ENCODE results near the gene INPP5D.

DNA sequence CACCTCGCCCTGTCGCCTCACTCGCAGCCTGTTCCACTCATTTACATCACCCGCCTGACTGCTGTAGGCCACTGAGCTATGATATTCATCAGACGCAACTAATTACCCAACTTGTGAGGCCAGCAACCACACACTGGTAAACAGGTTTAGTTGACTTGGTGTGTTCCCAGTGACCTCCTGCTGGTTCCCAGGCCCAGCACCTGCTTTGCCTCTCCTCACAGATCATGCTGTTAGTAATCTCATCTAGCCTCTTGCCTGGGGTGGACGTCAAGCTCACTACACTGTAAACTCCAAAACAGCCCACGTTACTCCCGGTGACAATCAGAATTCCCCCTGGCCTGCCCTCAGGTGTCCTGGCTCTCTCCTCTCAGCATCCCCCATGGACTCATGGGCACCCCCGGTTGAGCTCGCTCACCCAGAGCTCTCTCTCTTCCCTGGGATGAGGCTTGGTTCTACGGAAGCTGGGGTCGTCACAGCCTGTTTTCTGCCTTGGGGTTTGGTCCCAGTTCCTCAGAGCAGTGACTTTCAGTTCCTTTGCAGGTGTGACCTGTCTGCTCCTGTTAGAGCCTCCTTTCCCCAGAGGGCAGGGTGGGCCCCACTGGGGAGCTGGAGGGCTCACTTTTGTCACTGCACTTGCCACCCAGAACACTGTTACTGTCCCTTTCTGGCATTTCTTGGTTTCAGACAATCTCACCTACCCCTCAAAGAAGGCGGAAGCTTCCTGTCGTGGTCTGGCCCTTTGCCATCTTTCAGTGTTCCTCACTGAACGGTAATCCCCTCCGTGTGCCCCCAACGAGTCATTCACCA lies 40.3 kb downstream of the INPP5D start:
- TF ChIP-seq POLR2AphosphoS5 (IDR thresholded peaks at IDR 0.05): no peak
- no peak for TF ChIP-seq POLR2A (IDR thresholded peaks at IDR 0.05)
- TF ChIP-seq, protein P1, sequence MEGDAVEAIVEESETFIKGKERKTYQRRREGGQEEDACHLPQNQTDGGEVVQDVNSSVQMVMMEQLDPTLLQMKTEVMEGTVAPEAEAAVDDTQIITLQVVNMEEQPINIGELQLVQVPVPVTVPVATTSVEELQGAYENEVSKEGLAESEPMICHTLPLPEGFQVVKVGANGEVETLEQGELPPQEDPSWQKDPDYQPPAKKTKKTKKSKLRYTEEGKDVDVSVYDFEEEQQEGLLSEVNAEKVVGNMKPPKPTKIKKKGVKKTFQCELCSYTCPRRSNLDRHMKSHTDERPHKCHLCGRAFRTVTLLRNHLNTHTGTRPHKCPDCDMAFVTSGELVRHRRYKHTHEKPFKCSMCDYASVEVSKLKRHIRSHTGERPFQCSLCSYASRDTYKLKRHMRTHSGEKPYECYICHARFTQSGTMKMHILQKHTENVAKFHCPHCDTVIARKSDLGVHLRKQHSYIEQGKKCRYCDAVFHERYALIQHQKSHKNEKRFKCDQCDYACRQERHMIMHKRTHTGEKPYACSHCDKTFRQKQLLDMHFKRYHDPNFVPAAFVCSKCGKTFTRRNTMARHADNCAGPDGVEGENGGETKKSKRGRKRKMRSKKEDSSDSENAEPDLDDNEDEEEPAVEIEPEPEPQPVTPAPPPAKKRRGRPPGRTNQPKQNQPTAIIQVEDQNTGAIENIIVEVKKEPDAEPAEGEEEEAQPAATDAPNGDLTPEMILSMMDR (IDR thresholded peaks at IDR 0.05): no peak
- TF ChIP-seq EP300 (IDR thresholded peaks at IDR 0.05; ENCODE audit: low read depth): no peak

Data from transverse colon (tissue), 4 donors.